Left renal pelvis (tissue), 4 donors: ENCODE results near the gene PLD1. TPM values are rescaled to one million over a fixed set of nuclear protein-coding genes. Genes with fewer than 3 reads are reported as not detected.
"Not testable (repeated sequence)": the region's sequence is repeated elsewhere in the genome, so short reads cannot be mapped to it uniquely, and the experiment has no call there.

Experiments
- DNase-seq, 4 donors: peaks; one replicate each; pipeline ENCODE4 v3.0.0-alpha.2; 2013; ENCODE audit warnings: low read depth in 4 of 4, low spot score in 3 of 4
- polyA plus RNA-seq, 4 donors: library from polyadenylated mRNA; unstranded; fragments of 120-200 nt; gene quantifications; one replicate each; pipeline ENCODE4 v1.2.1, GENCODE V29; 2013; ENCODE audit not compliant: insufficient read length in 4 of 4

PLD1 gene
- polyA plus RNA-seq, 4 donors: 9.4 to 13.7 (median 12.8) TPM

DNA sequence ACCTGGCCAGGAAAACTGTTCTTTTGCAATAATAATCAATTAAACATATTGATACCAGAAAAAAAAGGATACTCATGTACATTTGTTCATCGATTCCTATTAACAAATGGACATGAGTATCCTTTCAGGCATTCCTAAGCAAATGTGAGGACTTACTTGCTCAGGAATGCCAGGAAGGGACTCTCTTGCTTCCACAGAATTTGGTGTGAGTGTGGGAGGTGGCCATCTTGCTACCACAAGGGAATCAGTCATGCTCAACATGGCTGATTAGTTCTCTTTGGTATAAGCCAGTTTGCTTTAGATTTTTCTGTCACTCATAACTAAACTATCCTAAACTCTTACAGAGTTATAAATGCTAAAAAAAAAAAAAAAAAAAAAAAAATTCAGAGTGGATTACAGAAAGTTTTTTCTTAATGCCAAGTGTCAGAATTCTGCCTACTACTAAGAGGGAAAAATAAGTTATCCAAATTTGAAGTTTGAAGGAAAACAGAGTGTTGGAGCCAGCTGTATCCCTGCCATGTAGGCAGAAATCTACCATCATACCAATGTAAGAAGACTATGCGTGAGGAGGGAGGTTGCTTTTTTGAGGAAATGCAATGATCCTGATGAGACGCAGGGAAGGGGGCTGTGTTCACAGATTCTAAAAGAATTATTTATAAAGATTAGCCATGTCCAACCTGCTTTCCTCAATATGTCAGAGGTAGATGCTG is 98.7 kb downstream of the PLD1 start:
- DNase-seq: no peak

DNA sequence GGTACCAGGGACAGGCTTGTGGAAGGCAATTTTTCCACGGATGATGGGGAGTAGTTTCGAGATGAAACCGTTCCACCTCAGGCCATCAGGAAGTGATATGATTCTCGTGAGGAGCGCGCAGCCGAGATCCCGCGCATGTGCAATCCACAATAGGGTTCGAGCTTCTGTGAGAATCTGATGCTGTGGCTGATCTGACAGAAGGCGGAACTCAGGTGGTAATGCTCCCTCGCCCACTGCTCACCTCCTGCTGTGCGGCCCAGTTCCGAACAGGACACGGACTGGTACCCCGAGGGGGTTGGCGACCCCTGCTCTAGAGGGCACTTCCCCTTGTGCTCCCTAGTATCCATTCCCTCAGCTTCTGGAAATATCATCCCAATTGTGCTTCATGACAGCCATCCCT is 99.9 kb downstream of the PLD1 start:
- no peak for DNase-seq

DNA sequence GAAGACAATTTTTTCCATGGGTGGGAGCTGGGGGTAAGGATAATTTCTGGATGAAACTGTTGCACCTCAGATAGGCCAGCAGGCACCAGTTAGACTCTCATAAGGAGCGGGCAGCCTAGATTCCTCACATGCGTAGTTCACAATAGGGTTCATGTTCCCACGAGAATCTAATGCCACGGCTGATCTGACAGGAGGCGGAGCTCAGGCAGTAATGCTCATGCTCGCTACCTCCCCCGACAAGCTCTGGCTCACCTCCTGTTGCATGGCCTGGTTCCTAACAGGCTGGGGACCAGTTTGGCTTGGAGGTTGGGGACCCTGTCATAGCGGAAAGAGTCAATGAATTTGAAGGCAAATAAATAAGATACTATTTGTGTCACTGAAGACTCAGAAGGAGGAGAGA is 105.5 kb downstream of the PLD1 start:
- DNase-seq: no peak

DNA sequence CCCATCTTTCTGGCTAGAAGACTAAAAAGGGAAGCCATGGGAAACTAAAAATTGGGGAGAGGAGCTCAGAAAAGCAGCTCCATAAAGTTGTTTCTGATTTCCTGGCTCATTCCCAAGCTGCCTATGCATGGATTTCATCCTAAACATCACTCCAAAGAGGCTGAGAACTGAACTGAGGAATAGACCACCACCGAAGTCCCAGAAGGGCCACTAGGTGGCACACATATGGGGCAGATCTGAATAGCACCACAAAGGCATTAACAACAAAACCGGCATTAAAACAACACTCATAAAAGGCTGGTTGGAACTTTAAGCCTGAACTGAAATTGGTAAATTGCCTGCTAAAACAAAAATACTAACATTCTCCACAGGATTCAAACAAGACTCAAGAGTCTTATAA is 106.3 kb downstream of the PLD1 start:
- DNase-seq: no peak

DNA sequence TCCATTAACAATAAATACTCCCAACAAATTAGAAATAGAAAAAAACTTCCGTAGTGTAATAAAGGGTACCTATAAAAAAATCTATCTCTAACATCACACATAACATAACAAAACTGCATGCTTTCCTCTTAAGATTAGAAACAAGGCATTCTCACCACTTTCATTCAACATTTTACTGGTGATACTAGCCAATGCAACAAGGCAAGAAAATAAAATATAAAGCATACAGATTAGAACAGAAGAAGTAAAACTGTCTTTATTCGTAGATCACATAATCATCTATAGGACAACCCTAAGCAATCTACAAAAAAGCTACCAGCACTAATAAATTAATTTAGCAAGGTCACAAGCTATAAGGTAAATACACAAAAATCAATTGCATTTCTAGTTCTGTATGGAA is 107.1 kb downstream of the PLD1 start:
- DNase-seq: no peak

DNA sequence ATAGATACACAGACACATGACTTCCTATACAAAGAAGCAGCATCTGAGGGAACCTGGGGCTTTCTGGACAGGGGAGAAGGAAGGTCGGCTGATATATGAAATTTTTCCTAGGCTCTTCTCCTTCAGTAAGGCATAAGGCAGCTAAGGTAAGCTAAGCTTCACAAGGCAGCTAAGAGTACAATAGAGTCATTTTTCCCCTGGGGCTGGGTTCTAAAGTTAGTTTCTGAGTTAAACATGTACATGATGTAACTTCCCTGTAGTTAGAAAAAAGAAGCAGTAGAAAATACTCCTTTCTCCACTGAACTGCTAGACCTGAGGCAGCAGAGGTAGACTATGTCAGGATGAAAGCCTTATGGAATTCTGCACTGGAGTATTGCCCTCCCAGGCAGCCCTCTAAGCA is 109.6 kb downstream of the PLD1 start:
- no peak for DNase-seq

DNA sequence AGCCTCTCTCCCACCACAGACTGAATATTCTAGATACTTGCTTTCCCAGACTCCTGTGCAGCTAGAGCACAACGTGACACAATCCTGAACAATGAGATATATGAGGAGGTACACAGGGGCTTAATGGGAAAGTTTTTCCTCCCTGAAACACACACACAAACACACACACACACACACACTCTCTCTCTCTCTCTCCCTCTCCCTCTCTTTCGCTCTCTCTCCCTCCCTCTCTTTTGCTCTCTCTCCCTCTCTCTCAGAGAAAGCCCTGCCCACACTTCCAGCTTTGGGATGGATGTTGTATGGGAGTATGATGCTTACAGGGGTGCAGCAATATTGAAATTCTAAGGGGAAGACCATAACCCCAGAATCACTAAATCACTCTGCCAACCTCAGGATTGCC is 110.1 kb downstream of the PLD1 start:
- DNase-seq: no peak

DNA sequence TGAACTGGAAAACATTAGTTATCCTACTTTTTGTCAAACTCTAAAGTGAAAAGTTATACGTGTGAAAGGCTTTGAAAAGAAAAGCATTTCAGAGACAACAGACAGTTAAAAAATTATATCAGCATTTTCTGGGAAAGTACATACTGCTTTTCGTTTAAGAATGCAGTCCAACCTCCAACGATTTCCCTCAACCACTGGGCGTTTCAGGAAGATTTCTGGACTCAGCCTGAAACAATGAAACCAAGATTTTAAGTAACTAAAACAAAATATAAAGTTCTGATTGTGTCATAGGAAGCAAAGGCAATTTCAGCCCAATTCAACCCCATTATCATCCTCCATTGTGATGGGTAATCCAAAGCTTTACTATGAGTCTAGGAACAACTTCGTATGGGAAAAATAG is 110.7 kb downstream of the PLD1 start:
- no peak for DNase-seq

DNA sequence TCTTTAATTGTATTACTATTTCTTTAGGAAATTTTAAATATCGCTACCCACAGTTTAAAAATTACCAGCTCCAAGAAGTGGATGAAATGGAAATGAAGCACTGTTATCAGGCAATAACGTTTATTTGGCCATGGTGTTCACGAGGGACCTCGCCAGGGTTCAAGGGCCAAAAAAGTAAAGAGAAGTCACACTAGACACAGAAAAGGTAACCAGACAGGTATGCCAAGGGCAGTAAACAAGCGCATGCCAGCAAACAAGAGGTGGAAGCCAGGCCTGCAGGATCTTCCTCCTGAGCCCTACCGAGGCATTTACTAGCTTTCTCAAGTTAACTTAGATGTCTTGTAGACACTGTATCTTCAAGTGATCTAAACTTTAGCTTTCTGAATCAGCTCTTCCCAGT is 113.5 kb downstream of the PLD1 start:
- no peak for DNase-seq

DNA sequence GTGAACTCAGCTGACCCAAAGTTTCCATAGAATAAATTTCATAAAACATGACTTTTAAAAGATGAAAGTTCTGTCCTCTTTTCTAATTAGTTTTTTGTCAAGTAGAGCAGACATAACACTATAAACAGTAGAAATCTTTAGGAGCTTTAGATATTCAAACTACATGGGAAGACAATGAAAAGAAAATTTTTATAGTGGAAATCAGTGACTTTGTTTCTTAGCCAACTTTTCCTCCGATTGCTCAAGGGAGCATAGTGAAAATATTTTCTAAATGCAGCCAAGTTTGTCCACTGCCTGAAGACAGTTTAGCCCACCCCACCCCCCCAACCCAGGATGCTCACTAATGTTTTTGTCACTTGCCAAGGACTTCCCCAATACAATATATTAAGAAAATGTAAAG is 114.9 kb downstream of the PLD1 start:
- DNase-seq: no peak

DNA sequence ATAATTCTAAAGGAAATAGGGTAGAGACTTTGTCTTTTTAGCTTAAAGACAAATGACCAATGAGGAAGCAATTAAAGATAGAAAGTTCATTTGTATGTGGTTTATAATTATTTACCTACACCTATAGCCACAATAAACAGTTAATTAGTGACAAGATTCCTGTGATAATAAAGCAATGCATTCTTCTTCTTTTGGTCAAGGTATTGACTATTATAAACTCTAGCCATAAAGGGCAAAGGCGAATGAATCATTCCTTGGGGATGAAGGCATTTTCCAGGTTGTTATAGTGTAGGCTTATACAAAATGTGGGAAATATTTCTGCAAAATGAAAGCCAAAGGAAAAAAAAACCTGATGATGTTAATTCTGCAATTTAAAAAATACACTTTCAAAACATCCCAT is 115.4 kb downstream of the PLD1 start:
- no peak for DNase-seq

DNA sequence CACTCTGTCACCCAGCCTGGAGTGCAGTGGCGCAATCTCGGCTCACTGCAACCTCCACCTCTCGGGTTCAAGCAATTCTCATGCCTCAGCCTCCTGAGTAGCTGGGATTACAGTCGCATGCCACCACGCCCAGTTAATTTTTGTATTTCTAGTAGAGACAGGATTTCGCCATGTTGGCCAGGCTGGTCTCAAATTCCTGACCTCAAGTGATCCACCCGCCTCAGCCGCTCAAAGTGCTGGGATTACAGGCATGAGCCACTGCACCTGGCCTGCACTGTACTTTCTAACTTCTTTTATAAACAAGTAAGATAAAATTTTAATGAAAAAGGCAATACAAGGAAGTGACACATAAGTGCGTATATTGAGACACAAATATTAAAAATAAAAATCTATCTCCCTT is 117.7 kb downstream of the PLD1 start:
- not testable (repeated sequence) for DNase-seq

DNA sequence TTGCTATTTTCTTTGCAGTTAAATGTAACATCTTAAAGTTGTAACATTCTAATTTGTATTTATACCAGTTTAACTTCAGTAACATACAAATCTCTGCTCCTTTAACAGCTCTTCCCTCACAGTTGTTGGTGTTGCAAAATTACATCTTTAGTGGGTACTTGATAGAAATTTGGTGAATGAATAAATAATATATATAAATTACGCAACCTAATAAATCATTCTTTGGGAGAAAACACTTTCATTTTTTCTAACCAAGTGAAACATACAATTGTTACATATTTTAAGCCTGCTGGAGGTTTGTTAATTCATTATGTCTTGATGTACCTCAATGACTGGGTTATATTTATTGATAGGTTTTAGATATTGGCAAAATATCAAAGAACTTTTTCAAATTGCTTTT is 118.8 kb downstream of the PLD1 start:
- DNase-seq: no peak

DNA sequence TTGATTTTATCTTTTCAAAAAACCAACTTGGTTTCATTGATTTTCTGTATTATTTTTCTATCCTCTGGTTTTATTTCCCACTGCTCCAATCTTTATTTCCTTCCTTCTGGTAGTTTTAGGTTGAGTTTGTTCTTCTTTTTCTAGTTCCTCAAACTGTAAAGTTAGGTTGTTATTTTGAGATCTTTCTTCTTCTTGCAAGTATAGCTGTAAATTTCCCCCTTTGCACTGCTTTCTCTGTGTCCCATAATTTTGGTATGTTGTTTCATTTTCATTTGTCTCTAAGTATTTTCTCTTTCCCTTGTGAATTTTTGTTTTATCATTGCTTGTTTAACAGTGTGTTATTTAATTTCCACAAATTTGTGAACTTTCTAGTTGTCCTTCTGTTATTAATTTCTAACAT is 120.0 kb downstream of the PLD1 start:
- no peak for DNase-seq

DNA sequence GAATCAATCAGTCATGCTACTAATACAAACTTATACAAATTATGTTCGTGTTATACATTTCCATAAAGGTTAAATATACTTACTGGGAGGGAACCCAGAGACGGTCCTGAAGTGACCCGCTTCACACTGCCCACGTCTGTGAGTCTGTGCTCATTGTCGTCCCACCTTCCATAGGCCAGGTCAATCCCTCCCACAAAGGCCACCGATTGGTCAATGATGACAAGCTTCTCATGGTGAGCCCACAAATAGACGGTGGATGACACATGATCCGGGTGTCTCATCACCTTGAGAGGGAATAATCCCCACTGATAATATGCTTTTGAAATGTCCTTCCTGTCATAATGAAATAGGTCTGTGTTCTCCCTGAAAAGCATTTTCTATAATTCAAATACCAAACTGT is 121.7 kb downstream of the PLD1 start:
- no peak for DNase-seq

DNA sequence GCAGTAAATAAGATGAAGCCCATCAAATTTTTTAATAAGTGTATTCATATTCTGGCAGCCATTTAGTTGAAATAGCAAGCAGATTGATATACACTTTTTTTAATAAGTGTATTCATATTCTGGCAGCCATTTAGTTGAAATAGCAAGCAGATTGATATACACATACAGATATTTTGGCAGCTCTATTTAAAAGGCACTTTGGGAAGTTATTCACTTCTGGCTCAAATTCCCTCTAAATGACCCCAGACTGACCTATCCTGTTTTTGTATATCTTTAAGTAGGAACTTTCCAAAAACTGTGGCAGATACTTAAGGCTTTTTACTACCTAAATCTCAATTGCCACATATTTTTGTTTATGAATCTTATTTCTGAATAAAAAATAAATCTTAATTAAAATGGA is 122.3 kb downstream of the PLD1 start:
- DNase-seq: no peak

DNA sequence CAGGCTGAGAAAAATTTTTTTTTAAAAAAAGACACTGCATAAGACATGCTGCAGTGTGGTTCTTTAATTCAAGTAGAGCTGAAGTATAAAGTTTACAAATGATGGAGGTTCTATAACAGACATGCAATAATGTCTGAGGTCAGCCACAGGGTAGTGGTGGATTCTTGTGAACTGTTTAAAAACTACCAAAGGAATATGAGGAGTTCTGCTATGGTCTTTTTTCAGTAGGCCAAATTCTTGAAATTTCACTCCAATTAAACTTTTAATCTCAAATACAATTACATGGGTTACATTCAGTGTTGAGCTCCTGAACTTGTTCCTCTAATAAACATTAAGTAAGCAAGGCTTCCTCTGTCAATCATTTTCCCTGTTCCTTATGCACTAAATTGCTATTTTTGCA is 122.7 kb downstream of the PLD1 start:
- DNase-seq: no peak

DNA sequence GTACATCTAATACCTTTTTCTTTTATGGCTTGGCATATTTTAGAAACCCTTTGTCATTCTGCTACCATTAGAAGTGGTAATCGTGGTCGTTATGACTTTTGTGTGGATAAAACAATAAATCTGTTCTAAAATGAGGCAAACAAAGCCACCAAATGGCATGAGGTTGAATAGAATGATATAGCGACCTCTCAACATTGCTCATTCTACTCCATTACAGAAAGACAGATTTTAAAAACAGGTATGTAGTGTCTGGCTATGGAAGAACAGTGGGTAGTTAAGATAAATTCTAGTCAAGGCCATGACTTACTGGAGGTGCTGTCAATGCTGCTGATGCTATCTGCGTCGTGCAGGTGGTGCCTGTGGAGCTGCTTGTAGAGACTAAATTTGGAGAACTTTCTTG is 123.2 kb downstream of the PLD1 start:
- no peak for DNase-seq

DNA sequence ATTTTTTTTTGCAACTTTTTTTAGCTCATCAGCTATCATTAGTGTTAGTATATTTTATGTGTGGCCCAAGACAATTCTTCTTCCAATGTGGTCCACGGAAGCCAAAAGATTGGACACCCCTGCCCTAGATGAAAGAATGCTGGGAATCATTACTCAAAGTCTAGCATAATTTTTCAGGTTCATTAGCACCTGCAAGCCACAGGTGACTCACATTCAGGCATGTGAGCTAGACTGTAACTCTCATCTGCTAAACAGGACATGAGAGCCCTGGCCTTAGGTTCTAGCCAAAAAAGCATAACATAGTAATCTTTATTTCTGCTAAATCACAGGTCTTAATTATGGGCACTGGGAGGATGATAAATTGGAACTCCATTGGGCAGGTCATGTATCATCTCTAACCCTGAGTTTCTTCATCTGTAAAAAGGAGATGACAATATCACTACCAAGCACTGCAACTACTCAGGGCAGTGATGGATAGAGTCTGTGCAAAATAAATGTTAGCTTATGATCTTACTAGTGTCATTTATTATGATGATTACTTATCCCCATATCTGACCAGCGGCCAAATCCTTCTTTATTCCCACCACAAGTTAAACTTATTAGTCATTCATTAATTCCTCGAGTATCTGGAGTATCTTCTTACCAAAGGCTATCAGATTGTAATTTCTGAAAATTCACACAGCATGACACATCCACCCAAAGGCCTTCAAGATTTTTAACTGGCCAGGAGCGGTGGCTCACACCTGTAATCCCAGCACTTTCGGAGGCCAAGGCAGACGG is 125.0 kb downstream of the PLD1 start:
- DNase-seq: no peak

DNA sequence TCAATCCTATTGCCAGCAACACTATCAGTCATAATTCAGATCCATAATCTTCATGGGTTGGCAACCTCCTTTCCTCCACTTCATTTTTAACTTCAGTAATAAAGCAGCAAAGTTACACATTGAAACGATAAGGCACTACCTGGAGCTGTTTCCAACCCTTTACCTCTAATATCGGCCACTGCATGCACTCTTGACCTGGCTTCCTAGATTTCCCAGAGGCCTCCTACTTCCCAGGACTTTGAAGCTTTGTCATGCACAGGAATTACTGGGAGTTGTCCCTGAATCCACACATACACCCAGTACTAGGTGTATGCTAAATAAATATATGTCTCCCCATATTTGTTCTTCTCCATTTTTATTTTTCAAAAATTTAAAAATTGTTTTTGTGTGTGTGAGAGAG is 126.1 kb downstream of the PLD1 start:
- DNase-seq: no peak

DNA sequence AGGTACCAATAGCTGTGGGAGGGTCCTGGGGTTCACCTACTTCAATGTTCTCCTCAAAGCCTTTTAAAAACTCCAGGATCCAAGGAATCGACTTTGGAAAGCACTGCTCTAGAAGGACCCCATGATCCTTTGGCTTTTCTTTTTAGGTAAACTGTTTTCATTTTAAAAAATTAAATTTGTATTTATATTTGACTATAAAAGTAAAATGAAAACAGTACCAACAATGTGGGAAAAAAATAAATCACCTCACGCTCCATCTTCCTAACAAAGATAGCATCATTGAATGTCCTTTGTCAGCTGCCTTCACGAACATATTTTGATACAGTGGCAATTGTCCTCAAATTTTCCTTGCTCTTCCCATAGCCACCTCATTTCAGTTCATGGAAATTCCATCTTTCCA is 127.5 kb downstream of the PLD1 start:
- no peak for DNase-seq

DNA sequence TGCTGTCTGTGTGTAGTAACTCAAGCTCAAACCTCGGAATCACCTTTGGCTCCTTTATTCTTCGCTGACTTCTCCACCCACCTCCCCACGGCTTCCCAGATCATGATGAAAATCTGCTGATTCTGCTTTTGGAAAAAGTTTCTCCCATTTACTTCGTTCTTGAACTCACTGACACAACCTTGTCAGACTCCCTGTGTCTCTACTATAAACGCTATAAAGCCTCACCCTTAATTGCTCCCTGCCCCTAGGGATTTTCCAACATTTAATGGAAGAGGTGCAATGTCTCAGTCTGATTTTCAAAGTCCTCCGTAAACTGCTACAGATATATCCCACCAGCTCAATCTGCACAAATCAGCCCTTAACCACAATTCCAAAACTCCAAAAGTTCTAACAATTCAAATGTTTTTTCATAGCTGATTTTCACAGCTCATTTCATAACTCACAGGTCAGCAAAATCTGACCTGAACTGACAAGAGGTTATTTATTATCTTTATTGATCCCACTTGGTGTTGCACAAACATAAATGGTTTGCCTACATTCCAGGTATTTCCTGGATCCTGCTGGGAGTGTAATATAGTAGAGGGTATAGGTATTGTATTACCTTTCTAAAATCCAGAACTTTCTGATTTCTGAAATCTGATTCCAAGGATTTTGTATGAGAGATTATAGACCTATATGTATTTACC is 129.4 kb downstream of the PLD1 start:
- no peak for DNase-seq
